A673 (cell line): ENCODE data around the gene SLC25A25. TPM values are rescaled to one million over a fixed set of nuclear protein-coding genes. Genes with fewer than 3 reads are reported as not detected.
A peak's percentile ranks its signal among the peaks of the same experiment; 100 is the strongest.

Experiments
- BruUV-seq: library from RNA; stranded (reverse); fragments of 400-500 nt; replicated peaks from 2 replicates; lab custom pipeline; 2021; lab: Mats Ljungman, UMichigan
- CTCF ChIA-PET: fragments of 300-600 bp; sonication (Branson Sonifier 250); formaldehyde crosslinking; loops from one replicate; lab custom pipeline; 2022; ENCODE audit warnings: antibody characterized with exemption; lab: Charles Lee
- POLR2A ChIA-PET: fragments of 300-600 bp; sonication (Branson Sonifier 250); formaldehyde crosslinking; loops from one replicate; lab custom pipeline; 2022; ENCODE audit warnings: antibody characterized with exemption; ENCODE audit not compliant: low non-redundant PET; lab: Charles Lee
- DNase-seq: peaks from one replicate; pipeline ENCODE4 v3.0.0-alpha.2; 2015; ENCODE audit warnings: low spot score
- H3K27ac ChIP-seq: fragments of 200-600 bp; sonication (generic); 2 replicates; pipeline ENCODE4 v1.5.1; 2016; ENCODE audit warnings: mixed run types, low read depth, mild to moderate bottlenecking, mixed read lengths, antibody characterized with exemption, low read length; ENCODE audit not compliant: poor library complexity, severe bottlenecking
- H3K27me3 ChIP-seq: fragments of 200-600 bp; sonication (generic); replicated peaks from 2 replicates; pipeline ENCODE4 v1.6.1; 2017; ENCODE audit warnings: mixed run types, low read depth, mild to moderate bottlenecking, mixed read lengths, antibody characterized with exemption, low read length; ENCODE audit not compliant: insufficient read depth, poor library complexity
- H3K36me3 ChIP-seq: fragments of 200-600 bp; sonication (generic); 2 replicates; pipeline ENCODE4 v1.6.1; 2016; ENCODE audit warnings: mixed run types, mild to moderate bottlenecking, mixed read lengths, antibody characterized with exemption, low read length; ENCODE audit not compliant: insufficient read depth, poor library complexity, severe bottlenecking
- H3K4me1 ChIP-seq: fragments of 200-600 bp; sonication (generic); 2 replicates; pipeline ENCODE4 v1.6.1; 2017; ENCODE audit warnings: mixed run types, mild to moderate bottlenecking, mixed read lengths, antibody characterized with exemption, low read length; ENCODE audit not compliant: insufficient read depth, poor library complexity, severe bottlenecking
- H3K4me3 ChIP-seq: fragments of 200-600 bp; sonication (generic); 2 replicates; pipeline ENCODE4 v1.5.1; 2016; ENCODE audit warnings: low read depth, mixed run types, mild to moderate bottlenecking, mixed read lengths, low read length; ENCODE audit not compliant: poor library complexity, severe bottlenecking
- H3K9me3 ChIP-seq: fragments of 200-600 bp; sonication (generic); 2 replicates; pipeline ENCODE4 v1.6.1; 2016; ENCODE audit warnings: mixed run types, low read depth, mild to moderate bottlenecking, mixed read lengths, antibody characterized with exemption, low read length; ENCODE audit not compliant: poor library complexity, severe bottlenecking
- CTCF ChIP-seq: fragments of 300-800, 200-600 bp; sonication (generic); conservative IDR thresholded peaks from 2 replicates; pipeline ENCODE4 v1.5.1; 2017; ENCODE audit warnings: low read depth, mild to moderate bottlenecking, antibody characterized with exemption, low read length, moderate library complexity, mixed read lengths
- EZH2 ChIP-seq: fragments of 200-600 bp; sonication (generic); IDR thresholded peaks from 2 replicates; pipeline ENCODE4 v1.6.1; 2017; ENCODE audit warnings: borderline replicate concordance, low read depth, mild to moderate bottlenecking, mixed read lengths, antibody characterized with exemption, low read length; ENCODE audit not compliant: poor library complexity, severe bottlenecking
- intact Hi-C: fragments of 100-400 bp; cut with micrococcal nuclease; formaldehyde crosslinking; loops from one replicate; pipeline ENCODE4 v1.10.0; 2022; ENCODE audit not compliant: unreplicated experiment
- total RNA-seq: library from RNA; stranded (reverse); gene quantifications from 2 replicates; pipeline ENCODE4 v1.2.3, GENCODE V29; 2021

SLC25A25 gene
- total RNA-seq, 1 experiment from 2014 or later = 24.7 TPM

- peaks cover 7% of the 10 kb centered on the region for H3K36me3 ChIP-seq
- no peak for DNase-seq
- POLR2A ChIA-PET = interaction anchor here (0.7 kb wide), 1 partner anchor 155 kb away, joined by 3 read pairs; no protein-coding TSS in a partner anchor
- BruUV-seq = no TSS peak
- no peaks in the 10 kb centered on the region for H3K27me3 ChIP-seq
- intact Hi-C loops = no loop called here
- H3K4me3 ChIP-seq = peak overlapping the region; percentile 20
- TF ChIP-seq EZH2 = no peak
- no peak for TF ChIP-seq CTCF
- H3K9me3 ChIP-seq = no peaks in the 10 kb centered on the region
- peaks cover 42% of the 10 kb centered on the region for H3K4me1 ChIP-seq
- CTCF ChIA-PET = interaction anchor here (1.1 kb wide), 1 partner anchor 130 kb away, joined by 5 read pairs; no protein-coding TSS in a partner anchor
- H3K27ac ChIP-seq = peak overlapping the region; percentile 93
Measured at GRCh38 chr9:128073253-128073886, 5.3 kb downstream of the SLC25A25 start.

GRCh38 chr9:128077847-128078503 is 9.9 kb downstream of the SLC25A25 start:
- no peak for DNase-seq
- no peaks in the 10 kb centered on the region for H3K9me3 ChIP-seq
- H3K4me1 ChIP-seq = peaks cover 34% of the 10 kb centered on the region
- TF ChIP-seq EZH2 (no peak), CTCF (no peak)
- intact Hi-C loops = no loop called here
- H3K4me3 ChIP-seq = no peak overlapping the region
- peaks cover 14% of the 10 kb centered on the region for H3K36me3 ChIP-seq
- ChIA-PET POLR2A (interaction anchor here (0.7 kb wide), 1 partner anchor 9 kb away, joined by 6 read pairs; no protein-coding TSS in a partner anchor), CTCF (interaction anchor here (1.5 kb wide), 1 partner anchor 40 kb away, joined by 3 read pairs; no protein-coding TSS in a partner anchor)
- no peaks in the 10 kb centered on the region for H3K27me3 ChIP-seq
- peak overlapping the region; percentile 37 for H3K27ac ChIP-seq
- no TSS peak for BruUV-seq

GRCh38 chr9:128078504-128079434 is 10.7 kb downstream of the SLC25A25 start:
- no TSS peak for BruUV-seq
- intact Hi-C loops = no loop called here

More at GRCh38 chr9:128078504-128079434, 10.7 kb downstream of the SLC25A25 start:
- H3K27me3 ChIP-seq = no peaks in the 10 kb centered on the region
- no peak for DNase-seq
- H3K9me3 ChIP-seq = no peaks in the 10 kb centered on the region
- H3K27ac ChIP-seq = peak overlapping the region; percentile 47
- peaks cover 14% of the 10 kb centered on the region for H3K36me3 ChIP-seq
- peaks cover 26% of the 10 kb centered on the region for H3K4me1 ChIP-seq
- no peak overlapping the region for H3K4me3 ChIP-seq
- ChIA-PET POLR2A (interaction anchor here (0.5 kb wide), 1 partner anchor 13 kb away, joined by 5 read pairs; no protein-coding TSS in a partner anchor), CTCF (interaction anchor here (1.5 kb wide), 1 partner anchor 39 kb away, joined by 3 read pairs; no protein-coding TSS in a partner anchor)
- no peak for TF ChIP-seq CTCF
- TF ChIP-seq EZH2 = no peak
